DMS153 treated with DMSO at 0.1 percent for 48 hours (cell line): ENCODE measurements around the gene ATF7IP.
"Not testable (repeated sequence)": the region's sequence is repeated elsewhere in the genome, so short reads cannot be mapped to it uniquely, and the experiment has no call there.

Experiments used
- DNase-seq: peaks from one replicate; lab custom pipeline; 2025; ENCODE audit not compliant: unreplicated experiment; lab: John Stamatoyannopoulos, UW

The ATF7IP gene

GRCh38 chr12:14367040-14367661 is 1.7 kb downstream of the ATF7IP start:
- no peak for DNase-seq

- no peak for DNase-seq
Observed at GRCh38 chr12:14369311-14369710, 3.8 kb downstream of the ATF7IP start.

GRCh38 chr12:14373217-14373616 is 7.7 kb downstream of the ATF7IP start:
- no peak for DNase-seq

GRCh38 chr12:14379508-14379907 is 14.0 kb downstream of the ATF7IP start:
- DNase-seq = no peak

- DNase-seq = no peak
Observed at GRCh38 chr12:14384783-14385638, 19.5 kb downstream of the ATF7IP start.

- DNase-seq = no peak
Observed at GRCh38 chr12:14387219-14387871, 21.9 kb downstream of the ATF7IP start.

GRCh38 chr12:14390449-14390848 is 25.0 kb downstream of the ATF7IP start:
- no peak for DNase-seq

GRCh38 chr12:14390870-14391530 is 25.5 kb downstream of the ATF7IP start:
- DNase-seq = no peak

GRCh38 chr12:14393751-14394150 is 28.3 kb downstream of the ATF7IP start:
- DNase-seq = no peak

GRCh38 chr12:14394317-14395073 is 29.0 kb downstream of the ATF7IP start:
- peak; percentile 9 for DNase-seq

- DNase-seq = no peak
Observed at GRCh38 chr12:14395074-14395778, 29.7 kb downstream of the ATF7IP start.

- DNase-seq = no peak
Observed at GRCh38 chr12:14396071-14396470, 30.6 kb downstream of the ATF7IP start.

GRCh38 chr12:14399871-14400270 is 34.4 kb downstream of the ATF7IP start:
- DNase-seq = no peak

- no peak for DNase-seq
Observed at GRCh38 chr12:14400599-14400998, 35.1 kb downstream of the ATF7IP start.

- not testable (repeated sequence) for DNase-seq
Observed at GRCh38 chr12:14401267-14401666, 35.8 kb downstream of the ATF7IP start.

GRCh38 chr12:14402697-14403096 is 37.2 kb downstream of the ATF7IP start:
- no peak for DNase-seq

- no peak for DNase-seq
Observed at GRCh38 chr12:14403293-14403692, 37.8 kb downstream of the ATF7IP start.

GRCh38 chr12:14403711-14404196 is 38.3 kb downstream of the ATF7IP start:
- DNase-seq = peak; percentile 70

- DNase-seq = not testable (repeated sequence)
Observed at GRCh38 chr12:14405407-14405806, 39.9 kb downstream of the ATF7IP start.

- no peak for DNase-seq
Observed at GRCh38 chr12:14408208-14408607, 42.7 kb downstream of the ATF7IP start.
